H1 (cell line): ENCODE measurements around the gene LAIR2. TPM values are rescaled to one million over a fixed set of nuclear protein-coding genes. Genes with fewer than 3 reads are reported as not detected.

Experiments used
- CBX8 ChIP-seq: fragments of 300-800, 300-1000 bp; sonication (generic); IDR thresholded peaks from 2 replicates; pipeline ENCODE4 v1.7.1; 2016; ENCODE audit warnings: low read depth, low read length, borderline replicate concordance
- EGR1 ChIP-seq: IDR thresholded peaks from 2 replicates; pipeline ENCODE4 v1.6.1; 2011; ENCODE audit warnings: low read depth, low read length, borderline replicate concordance
- GTF2F1 ChIP-seq: IDR thresholded peaks from 2 replicates; pipeline ENCODE4 v1.6.1; 2012; ENCODE audit warnings: low read depth, low read length, improper control_type of control experiment, borderline replicate concordance
- HDAC2 ChIP-seq, 2 experiments: fragments of 300-600 bp in 1 of 2; sonication (generic) in 1 of 2; IDR thresholded peaks; 2 replicates each; pipeline ENCODE4 v1.6.1; 2011 to 2012; ENCODE audit warnings: low read depth in 2 of 2, low read length in 2 of 2, mild to moderate bottlenecking in 2 of 2, moderate library complexity in 2 of 2, borderline replicate concordance in 1 of 2, inconsistent platforms in 1 of 2
- HDAC6 ChIP-seq: IDR thresholded peaks from one replicate; pipeline ENCODE4 v1.7.1; 2012; ENCODE audit warnings: low read depth, mild to moderate bottlenecking, inconsistent platforms, low read length, moderate library complexity
- JUND ChIP-seq: IDR thresholded peaks from 2 replicates; pipeline ENCODE4 v1.6.1; 2011; ENCODE audit warnings: mild to moderate bottlenecking, improper control_type of control experiment, low read length
- KDM4A ChIP-seq: IDR thresholded peaks from one replicate; pipeline ENCODE4 v1.7.1; 2012; ENCODE audit warnings: low read depth, mild to moderate bottlenecking, moderate library complexity, low read length, inconsistent platforms; ENCODE audit not compliant: severe bottlenecking
- NANOG ChIP-seq: IDR thresholded peaks from 2 replicates; pipeline ENCODE4 v1.6.1; 2011; ENCODE audit warnings: low read length, low read depth, mild to moderate bottlenecking, inconsistent platforms; ENCODE audit not compliant: insufficient read depth, poor library complexity, severe bottlenecking
- PHF8 ChIP-seq: fragments of 200-600 bp; sonication (generic); conservative IDR thresholded peaks from 2 replicates; pipeline ENCODE4 v1.7.1; 2012; ENCODE audit warnings: low read depth, mild to moderate bottlenecking, inconsistent platforms, low read length, moderate library complexity
- POLR2A ChIP-seq, 2 experiments: IDR thresholded peaks; 1 replicate in 1 of 2; 2 replicates in 1 of 2; pipeline ENCODE4 v1.6.1; 2011; ENCODE audit warnings: low read depth in 2 of 2, low read length in 2 of 2, mild to moderate bottlenecking in 2 of 2; ENCODE audit errors: control extremely low read depth in 1 of 2
- RBBP5 ChIP-seq: IDR thresholded peaks from 2 replicates; pipeline ENCODE4 v1.7.1; 2012; ENCODE audit warnings: low read depth, mild to moderate bottlenecking, inconsistent platforms, low read length, moderate library complexity, borderline replicate concordance
- SAP30 ChIP-seq: fragments of 300-600 bp; sonication (generic); IDR thresholded peaks from 2 replicates; pipeline ENCODE4 v1.7.1; 2012; ENCODE audit warnings: low read length, moderate library complexity, mild to moderate bottlenecking, inconsistent platforms; ENCODE audit not compliant: insufficient read depth, insufficient replicate concordance
- SIN3A ChIP-seq, 2 experiments: IDR thresholded peaks in 1 of 2; conservative IDR thresholded peaks in 1 of 2; 2 replicates each; pipeline ENCODE4 v1.6.1; 2011 to 2012; ENCODE audit warnings: low read length in 2 of 2, improper control_type of control experiment in 1 of 2, low read depth in 1 of 2, mild to moderate bottlenecking in 1 of 2
- SP1 ChIP-seq: IDR thresholded peaks from 2 replicates; pipeline ENCODE4 v1.6.1; 2011; ENCODE audit warnings: low read depth, low read length
- SP2 ChIP-seq: IDR thresholded peaks from 2 replicates; pipeline ENCODE4 v1.6.1; 2012; ENCODE audit warnings: mild to moderate bottlenecking, low read length, inconsistent platforms
- SP4 ChIP-seq: IDR thresholded peaks from 2 replicates; pipeline ENCODE4 v1.6.1; 2012; ENCODE audit warnings: low read length, inconsistent platforms
- SRF ChIP-seq: IDR thresholded peaks from 2 replicates; pipeline ENCODE4 v1.6.1; 2011; ENCODE audit warnings: mild to moderate bottlenecking, low read depth, low read length, moderate library complexity
- TAF7 ChIP-seq: optimal IDR thresholded peaks from 2 replicates; pipeline ENCODE3; 2011; ENCODE audit warnings: low read depth, mild to moderate bottlenecking, inconsistent platforms, low read length, moderate library complexity, borderline replicate concordance
- TEAD4 ChIP-seq: IDR thresholded peaks from 2 replicates; pipeline ENCODE4 v1.6.1; 2012; ENCODE audit warnings: low read depth, low read length, inconsistent platforms, mixed read lengths
- ZNF274 ChIP-seq: IDR thresholded peaks from 2 replicates; pipeline ENCODE4 v1.7.0; 2012; ENCODE audit warnings: low read length, borderline replicate concordance; ENCODE audit errors: extremely low read depth
- polyA plus RNA-seq, 7 experiments: library from polyadenylated mRNA; depleted of rRNA in 3 of 7; stranded (reverse) in 5 of 7; unstranded in 2 of 7; fragments of >200 nt in 5 of 7; fragments of 200-250 nt in 2 of 7; gene quantifications; 1 replicate in 5 of 7; 2 replicates in 1 of 7; 4 replicates in 1 of 7; pipeline versions ENCODE4 v1.2.1 to v1.2.3, GENCODE V29; 2011 to 2013; ENCODE audit warnings: missing spikeins in 2 of 7, mixed read lengths in 2 of 7
- total RNA-seq: library from RNA; stranded (reverse); fragmentation: NEBNext Ultra II Directional; extraction: Animal tissue kit (Norgen Biotek cat#: 25700); gene quantifications from 2 replicates; pipeline ENCODE4 v1.2.1, GENCODE V29; 2021
- TF ChIP-seq, protein P1 (sequence below): IDR thresholded peaks from 2 replicates; pipeline ENCODE4 v1.6.1; 2012; ENCODE audit warnings: inconsistent platforms

The LAIR2 gene
- total and polyA plus RNA-seq, 2 of the 8 experiments (the other 6 are each of a cell fraction or from before 2014, with no cell fraction given): not detected

DNA sequence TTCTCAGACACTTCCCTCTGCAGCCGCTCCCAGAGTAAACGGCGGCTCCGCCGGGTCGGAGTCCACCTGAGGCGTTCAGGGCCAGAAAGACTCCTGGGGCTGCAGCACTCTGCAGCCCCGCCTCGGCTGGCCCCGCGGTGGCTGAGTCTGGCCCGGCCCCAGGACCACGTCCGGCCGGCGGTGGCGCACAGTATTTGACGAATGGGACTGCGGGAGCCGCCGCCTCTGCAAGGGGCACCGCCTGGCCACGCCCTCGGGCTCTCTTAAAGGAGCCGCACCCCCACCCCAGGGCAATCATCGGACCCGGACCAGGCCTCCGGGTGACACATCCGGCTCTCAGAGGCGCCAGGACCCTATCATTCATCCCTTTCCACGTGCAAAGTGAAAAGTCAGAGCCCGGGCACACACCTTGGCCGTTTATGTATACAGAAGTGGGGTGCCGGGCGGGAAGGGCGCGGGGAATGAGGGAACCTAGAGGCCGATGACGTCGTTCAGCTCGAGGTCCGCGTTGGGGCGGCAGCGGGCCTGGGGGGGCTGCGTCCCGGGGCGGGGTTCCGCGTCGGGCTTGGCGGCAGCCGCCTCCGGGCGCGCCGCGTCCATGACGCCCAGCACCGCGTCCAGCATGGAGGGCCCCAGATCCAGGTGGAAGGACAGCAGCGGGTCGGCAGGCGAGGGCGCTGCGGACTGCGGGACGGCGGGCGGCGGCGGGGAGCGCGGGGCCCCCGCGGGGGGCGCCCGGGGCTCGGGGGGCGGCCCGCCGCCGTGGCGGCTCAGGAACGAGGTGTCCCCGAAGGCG lies 37.8 kb upstream of the LAIR2 start (continued):
- TF ChIP-seq HDAC2 (IDR thresholded peaks at IDR 0.05; ENCODE audit: borderline replicate concordance in 1 of 2, low read depth in 2 of 2, low read length in 2 of 2) (peak in 1 of 2 experiments; percentile 66; a peak in 1 of 4 replicates), JUND (no peak), KDM4A (peak; percentile 82), SRF (0 out of 2 replicates have a peak, but pooled peaks have one; percentile 47), PHF8 (peak; percentile 92), EGR1 (0 out of 2 replicates have a peak, but pooled peaks have one; percentile 17), HDAC6 (no peak), CBX8 (no peak), ZNF274 (no peak), SIN3A (conservative IDR thresholded peaks at IDR 0.05 in 1 of 2, IDR thresholded peaks at IDR 0.05 in 1 of 2; ENCODE audit: low read depth in 1 of 2, low read length in 2 of 2) (peak in 1 of 2 experiments; percentile 46; a peak in 2 of 4 replicates), RBBP5 (no peak), GTF2F1 (no peak), SP1 (peak; percentile 60; the same call in 1 of the 2 replicates), SP4 (no peak), TAF7 (peak; percentile 85), SAP30 (no peak), TEAD4 (no peak), NANOG (no peak), POLR2A (IDR thresholded peaks at IDR 0.05; ENCODE audit: control extremely low read depth in 1 of 2, low read depth in 2 of 2, low read length in 2 of 2) (peak in 1 of 2 experiments; percentile 72; a peak in 2 of 3 replicates), SP2 (no peak)
- TF ChIP-seq, protein P1, sequence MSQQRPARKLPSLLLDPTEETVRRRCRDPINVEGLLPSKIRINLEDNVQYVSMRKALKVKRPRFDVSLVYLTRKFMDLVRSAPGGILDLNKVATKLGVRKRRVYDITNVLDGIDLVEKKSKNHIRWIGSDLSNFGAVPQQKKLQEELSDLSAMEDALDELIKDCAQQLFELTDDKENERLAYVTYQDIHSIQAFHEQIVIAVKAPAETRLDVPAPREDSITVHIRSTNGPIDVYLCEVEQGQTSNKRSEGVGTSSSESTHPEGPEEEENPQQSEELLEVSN: peak; percentile 81
